ENCODE results near the gene CDH7.

CDH7 gene

DNA sequence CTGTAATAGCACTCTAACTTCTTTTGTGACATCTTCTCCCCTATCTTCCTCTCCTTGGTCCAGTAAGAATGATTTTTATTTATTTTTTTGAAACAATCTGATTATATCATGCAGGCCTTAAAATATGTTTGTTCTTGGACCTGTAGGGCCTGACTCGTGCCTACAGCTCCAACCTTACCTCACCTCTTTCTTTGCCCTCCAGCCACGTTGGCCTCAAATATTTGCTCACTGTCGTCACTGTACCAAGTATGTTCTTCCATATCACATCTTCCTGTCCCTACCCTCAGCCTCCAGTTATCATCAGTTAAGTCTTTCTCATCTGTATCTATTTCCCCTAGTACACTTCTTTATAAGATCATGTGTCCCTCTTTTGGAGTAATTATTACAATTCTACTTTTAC is 125.5 kb downstream of the CDH7 start:
- DNase-seq: no peak
- no peaks in the 10 kb centered on the region for H3K4me1 ChIP-seq (ENCODE audit: control extremely low read depth in 1 of 4, control insufficient read depth in 4 of 4, insufficient read depth in 4 of 4, low read length in 3 of 4)
- 97% methylated on average over 3 of the region's 3 CpGs for WGBS (ENCODE audit: insufficient coverage)
- no peaks in the 10 kb centered on the region for H3K36me3 ChIP-seq (ENCODE audit: control insufficient read depth in 4 of 4, insufficient read depth in 4 of 4, low read length in 3 of 4)
- H3K9me3 ChIP-seq (ENCODE audit: control extremely low read depth in 1 of 5, control insufficient read depth in 4 of 5, insufficient read depth in 2 of 5, low read depth in 1 of 5, low read length in 4 of 5): no peaks in the 10 kb centered on the region
- no peak overlapping the region for H3K27ac ChIP-seq (ENCODE audit: insufficient read depth in 1 of 2, low read depth in 1 of 2, low read length in 2 of 2, poor library complexity in 1 of 2, severe bottlenecking in 2 of 2)
- ChIA-PET CTCF (no interaction called here), POLR2A (no interaction called here)
- no peaks in the 10 kb centered on the region for H3K27me3 ChIP-seq (replicated peaks in 2 of 5; ENCODE audit: control insufficient read depth in 4 of 5, insufficient read depth in 5 of 5, low read length in 4 of 5)
- no peak overlapping the region for H3K4me3 ChIP-seq (ENCODE audit: control insufficient read depth in 1 of 7, extremely low read depth in 1 of 7, insufficient read depth in 4 of 7, low read depth in 2 of 7, low read length in 6 of 7)

DNA sequence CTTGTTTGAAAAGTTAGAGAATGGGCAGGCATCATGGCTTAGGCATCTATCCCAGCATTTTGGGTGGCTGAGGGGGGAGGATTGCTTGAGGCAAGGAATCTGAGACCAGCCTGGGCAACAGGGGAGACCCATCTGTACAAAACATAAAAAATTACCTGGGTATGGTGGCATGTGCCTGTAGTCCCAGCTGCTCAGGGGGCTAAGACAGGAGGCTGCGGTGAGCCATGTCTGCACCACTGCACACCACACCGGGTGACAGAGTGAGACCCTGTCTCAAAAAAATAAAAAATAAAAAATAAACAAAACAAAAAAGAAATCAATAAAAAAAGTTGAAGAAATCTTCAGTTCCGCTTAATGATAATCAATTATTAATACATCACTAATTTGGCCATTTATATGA is 146.5 kb downstream of the CDH7 start:
- H3K4me3 ChIP-seq (ENCODE audit: control insufficient read depth in 1 of 7, extremely low read depth in 1 of 7, insufficient read depth in 4 of 7, low read depth in 2 of 7, low read length in 6 of 7): no peak overlapping the region
- H3K27me3 ChIP-seq (replicated peaks in 2 of 5; ENCODE audit: control insufficient read depth in 4 of 5, insufficient read depth in 5 of 5, low read length in 4 of 5): no peaks in the 10 kb centered on the region
- ChIA-PET POLR2A (no interaction called here), CTCF (no interaction called here)
- DNase-seq: no peak
- H3K36me3 ChIP-seq (ENCODE audit: control insufficient read depth in 4 of 4, insufficient read depth in 4 of 4, low read length in 3 of 4): no peaks in the 10 kb centered on the region
- no peaks in the 10 kb centered on the region for H3K9me3 ChIP-seq (ENCODE audit: control extremely low read depth in 1 of 5, control insufficient read depth in 4 of 5, insufficient read depth in 2 of 5, low read depth in 1 of 5, low read length in 4 of 5)
- H3K4me1 ChIP-seq (ENCODE audit: control extremely low read depth in 1 of 4, control insufficient read depth in 4 of 4, insufficient read depth in 4 of 4, low read length in 3 of 4): no peaks in the 10 kb centered on the region
- no CpG with 5 or more reads among the region's 3 CpGs for WGBS (ENCODE audit: insufficient coverage)
- H3K27ac ChIP-seq (ENCODE audit: insufficient read depth in 1 of 2, low read depth in 1 of 2, low read length in 2 of 2, poor library complexity in 1 of 2, severe bottlenecking in 2 of 2): no peak overlapping the region

DNA sequence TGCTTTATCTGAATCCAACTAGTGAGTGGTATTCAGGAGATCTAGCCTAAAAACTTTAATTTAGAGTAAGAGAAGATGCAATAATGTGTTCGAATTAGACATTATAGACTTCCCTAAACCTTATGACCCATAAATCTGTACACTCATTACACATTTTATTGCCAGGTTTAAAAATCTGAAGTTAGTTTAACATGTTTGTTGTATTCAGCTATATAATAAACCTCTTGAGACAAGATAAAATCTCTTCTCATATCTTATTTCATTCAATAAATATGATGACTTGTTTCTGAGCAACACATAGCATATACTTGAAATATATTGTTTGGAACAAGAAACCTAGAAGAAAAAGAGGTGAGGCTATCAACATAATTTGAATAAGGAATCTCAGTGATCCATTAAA is 150.7 kb downstream of the CDH7 start:
- Histone ChIP-seq H3K4me1 (ENCODE audit: control extremely low read depth in 1 of 4, control insufficient read depth in 4 of 4, insufficient read depth in 4 of 4, low read length in 3 of 4) (no peaks in the 10 kb centered on the region), H3K4me3 (ENCODE audit: control insufficient read depth in 1 of 7, extremely low read depth in 1 of 7, insufficient read depth in 4 of 7, low read depth in 2 of 7, low read length in 6 of 7) (no peak overlapping the region), H3K27me3 (replicated peaks in 2 of 5; ENCODE audit: control insufficient read depth in 4 of 5, insufficient read depth in 5 of 5, low read length in 4 of 5) (no peaks in the 10 kb centered on the region), H3K9me3 (ENCODE audit: control extremely low read depth in 1 of 5, control insufficient read depth in 4 of 5, insufficient read depth in 2 of 5, low read depth in 1 of 5, low read length in 4 of 5) (no peaks in the 10 kb centered on the region), H3K36me3 (ENCODE audit: control insufficient read depth in 4 of 4, insufficient read depth in 4 of 4, low read length in 3 of 4) (no peaks in the 10 kb centered on the region), H3K27ac (ENCODE audit: insufficient read depth in 1 of 2, low read depth in 1 of 2, low read length in 2 of 2, poor library complexity in 1 of 2, severe bottlenecking in 2 of 2) (no peak overlapping the region)
- DNase-seq: no peak
- CTCF ChIA-PET: no interaction called here
- WGBS (ENCODE audit: insufficient coverage): no CpG with 5 or more reads among the region's 1 CpG
- POLR2A ChIA-PET: no interaction called here

GRCh38 chr18:65906621-65907034 is 155.8 kb downstream of the CDH7 start:
- Histone ChIP-seq H3K4me3 (ENCODE audit: control insufficient read depth in 1 of 7, extremely low read depth in 1 of 7, insufficient read depth in 4 of 7, low read depth in 2 of 7, low read length in 6 of 7) (no peak overlapping the region), H3K9me3 (ENCODE audit: control extremely low read depth in 1 of 5, control insufficient read depth in 4 of 5, insufficient read depth in 2 of 5, low read depth in 1 of 5, low read length in 4 of 5) (no peaks in the 10 kb centered on the region), H3K27ac (ENCODE audit: insufficient read depth in 1 of 2, low read depth in 1 of 2, low read length in 2 of 2, poor library complexity in 1 of 2, severe bottlenecking in 2 of 2) (no peak overlapping the region), H3K36me3 (ENCODE audit: control insufficient read depth in 4 of 4, insufficient read depth in 4 of 4, low read length in 3 of 4) (no peaks in the 10 kb centered on the region), H3K4me1 (ENCODE audit: control extremely low read depth in 1 of 4, control insufficient read depth in 4 of 4, insufficient read depth in 4 of 4, low read length in 3 of 4) (no peaks in the 10 kb centered on the region), H3K27me3 (replicated peaks in 2 of 5; ENCODE audit: control insufficient read depth in 4 of 5, insufficient read depth in 5 of 5, low read length in 4 of 5) (no peaks in the 10 kb centered on the region)
- DNase-seq: no peak
- POLR2A ChIA-PET: no interaction called here
- WGBS (ENCODE audit: insufficient coverage): no CpG with 5 or more reads among the region's 1 CpG
- CTCF ChIA-PET: no interaction called here

DNA sequence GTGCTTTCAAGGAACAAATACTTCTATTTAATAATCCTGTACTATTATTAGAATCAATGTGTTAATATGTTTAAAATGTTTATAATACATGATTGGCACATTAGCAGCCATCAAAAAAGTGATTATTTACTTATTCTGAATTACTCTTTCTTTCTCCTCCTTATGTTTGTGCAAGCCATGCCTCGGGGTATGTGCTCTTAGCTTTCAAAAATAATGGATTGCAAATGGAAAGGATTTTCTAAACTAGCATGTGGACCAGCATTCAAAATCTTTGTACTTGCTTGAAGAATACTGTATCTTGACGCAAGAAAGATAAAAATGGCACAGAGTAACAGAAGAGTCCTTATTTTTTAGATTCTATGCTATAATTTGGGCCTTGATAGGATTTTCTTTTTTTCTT is 156.5 kb downstream of the CDH7 start:
- no peaks in the 10 kb centered on the region for H3K36me3 ChIP-seq (ENCODE audit: control insufficient read depth in 4 of 4, insufficient read depth in 4 of 4, low read length in 3 of 4)
- ChIA-PET CTCF (no interaction called here), POLR2A (no interaction called here)
- H3K27ac ChIP-seq (ENCODE audit: insufficient read depth in 1 of 2, low read depth in 1 of 2, low read length in 2 of 2, poor library complexity in 1 of 2, severe bottlenecking in 2 of 2): no peak overlapping the region
- no peaks in the 10 kb centered on the region for H3K9me3 ChIP-seq (ENCODE audit: control extremely low read depth in 1 of 5, control insufficient read depth in 4 of 5, insufficient read depth in 2 of 5, low read depth in 1 of 5, low read length in 4 of 5)
- no peak for DNase-seq
- H3K27me3 ChIP-seq (replicated peaks in 2 of 5; ENCODE audit: control insufficient read depth in 4 of 5, insufficient read depth in 5 of 5, low read length in 4 of 5): no peaks in the 10 kb centered on the region
- no peaks in the 10 kb centered on the region for H3K4me1 ChIP-seq (ENCODE audit: control extremely low read depth in 1 of 4, control insufficient read depth in 4 of 4, insufficient read depth in 4 of 4, low read length in 3 of 4)
- no CpG with 5 or more reads among the region's 2 CpGs for WGBS (ENCODE audit: insufficient coverage)
- H3K4me3 ChIP-seq (ENCODE audit: control insufficient read depth in 1 of 7, extremely low read depth in 1 of 7, insufficient read depth in 4 of 7, low read depth in 2 of 7, low read length in 6 of 7): no peak overlapping the region

GRCh38 chr18:65919018-65919417 is 168.2 kb downstream of the CDH7 start:
- no CpG with 5 or more reads among the region's 3 CpGs for WGBS (ENCODE audit: insufficient coverage)
- no peak overlapping the region for H3K27ac ChIP-seq (ENCODE audit: insufficient read depth in 1 of 2, low read depth in 1 of 2, low read length in 2 of 2, poor library complexity in 1 of 2, severe bottlenecking in 2 of 2)
- no peak for DNase-seq
- ChIA-PET POLR2A (no interaction called here), CTCF (no interaction called here)
- H3K4me1 ChIP-seq (ENCODE audit: control extremely low read depth in 1 of 4, control insufficient read depth in 4 of 4, insufficient read depth in 4 of 4, low read length in 3 of 4): no peaks in the 10 kb centered on the region
- H3K4me3 ChIP-seq (ENCODE audit: control insufficient read depth in 1 of 7, extremely low read depth in 1 of 7, insufficient read depth in 4 of 7, low read depth in 2 of 7, low read length in 6 of 7): no peak overlapping the region
- H3K27me3 ChIP-seq (replicated peaks in 2 of 5; ENCODE audit: control insufficient read depth in 4 of 5, insufficient read depth in 5 of 5, low read length in 4 of 5): no peaks in the 10 kb centered on the region
- H3K9me3 ChIP-seq (ENCODE audit: control extremely low read depth in 1 of 5, control insufficient read depth in 4 of 5, insufficient read depth in 2 of 5, low read depth in 1 of 5, low read length in 4 of 5): no peaks in the 10 kb centered on the region
- H3K36me3 ChIP-seq (ENCODE audit: control insufficient read depth in 4 of 4, insufficient read depth in 4 of 4, low read length in 3 of 4): no peaks in the 10 kb centered on the region

DNA sequence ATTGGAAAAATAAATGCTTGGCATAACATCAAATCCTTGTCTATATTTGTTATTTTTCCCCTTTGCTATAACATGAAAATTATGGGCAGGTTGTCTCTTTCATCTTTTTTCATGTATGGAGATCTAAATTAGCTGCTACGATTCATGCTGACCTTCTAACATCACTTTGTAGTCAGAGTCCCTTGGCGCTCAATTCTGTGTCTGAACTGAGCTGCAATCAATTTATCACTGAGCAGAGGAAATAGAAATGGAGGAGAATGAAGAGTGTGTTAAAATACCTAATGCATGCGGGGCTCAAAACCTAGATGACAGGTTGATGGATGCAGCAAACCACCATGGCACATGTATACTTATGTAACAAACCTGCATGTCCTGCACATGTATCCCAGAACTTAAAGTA is 168.9 kb downstream of the CDH7 start:
- WGBS (ENCODE audit: insufficient coverage): 88% methylated on average over 3 of the region's 3 CpGs
- Histone ChIP-seq H3K9me3 (ENCODE audit: control extremely low read depth in 1 of 5, control insufficient read depth in 4 of 5, insufficient read depth in 2 of 5, low read depth in 1 of 5, low read length in 4 of 5) (no peaks in the 10 kb centered on the region), H3K4me1 (ENCODE audit: control extremely low read depth in 1 of 4, control insufficient read depth in 4 of 4, insufficient read depth in 4 of 4, low read length in 3 of 4) (no peaks in the 10 kb centered on the region), H3K27me3 (replicated peaks in 2 of 5; ENCODE audit: control insufficient read depth in 4 of 5, insufficient read depth in 5 of 5, low read length in 4 of 5) (no peaks in the 10 kb centered on the region), H3K36me3 (ENCODE audit: control insufficient read depth in 4 of 4, insufficient read depth in 4 of 4, low read length in 3 of 4) (no peaks in the 10 kb centered on the region), H3K27ac (ENCODE audit: insufficient read depth in 1 of 2, low read depth in 1 of 2, low read length in 2 of 2, poor library complexity in 1 of 2, severe bottlenecking in 2 of 2) (no peak overlapping the region), H3K4me3 (ENCODE audit: control insufficient read depth in 1 of 7, extremely low read depth in 1 of 7, insufficient read depth in 4 of 7, low read depth in 2 of 7, low read length in 6 of 7) (no peak overlapping the region)
- no peak for DNase-seq
- ChIA-PET CTCF (no interaction called here), POLR2A (no interaction called here)

- no peak for DNase-seq
- no peak overlapping the region for H3K4me3 ChIP-seq (ENCODE audit: control insufficient read depth in 1 of 7, extremely low read depth in 1 of 7, insufficient read depth in 4 of 7, low read depth in 2 of 7, low read length in 6 of 7)
- H3K4me1 ChIP-seq (ENCODE audit: control extremely low read depth in 1 of 4, control insufficient read depth in 4 of 4, insufficient read depth in 4 of 4, low read length in 3 of 4): no peaks in the 10 kb centered on the region
- peaks cover 0 to 2% (median 0%) of the 10 kb centered on the region in 5 experiments for H3K27me3 ChIP-seq (replicated peaks in 2 of 5; ENCODE audit: control insufficient read depth in 4 of 5, insufficient read depth in 5 of 5, low read length in 4 of 5)
- no CpG with 5 or more reads among the region's 1 CpG for WGBS (ENCODE audit: insufficient coverage)
- no peaks in the 10 kb centered on the region for H3K36me3 ChIP-seq (ENCODE audit: control insufficient read depth in 4 of 4, insufficient read depth in 4 of 4, low read length in 3 of 4)
- ChIA-PET CTCF (no interaction called here), POLR2A (no interaction called here)
- no peak overlapping the region for H3K27ac ChIP-seq (ENCODE audit: insufficient read depth in 1 of 2, low read depth in 1 of 2, low read length in 2 of 2, poor library complexity in 1 of 2, severe bottlenecking in 2 of 2)
- no peaks in the 10 kb centered on the region for H3K9me3 ChIP-seq (ENCODE audit: control extremely low read depth in 1 of 5, control insufficient read depth in 4 of 5, insufficient read depth in 2 of 5, low read depth in 1 of 5, low read length in 4 of 5)
Observed at GRCh38 chr18:65922103-65922502, 171.3 kb downstream of the CDH7 start.
